ENCODE measurements around the gene B3GNT9.
"Not testable (repeated sequence)": the region's sequence is repeated elsewhere in the genome, so short reads cannot be mapped to it uniquely, and the experiment has no call there.

B3GNT9 gene

GRCh38 chr16:67154578-67155294, 3.9 kb upstream of the B3GNT9 start:
- no peak for FAIRE-seq

DNA sequence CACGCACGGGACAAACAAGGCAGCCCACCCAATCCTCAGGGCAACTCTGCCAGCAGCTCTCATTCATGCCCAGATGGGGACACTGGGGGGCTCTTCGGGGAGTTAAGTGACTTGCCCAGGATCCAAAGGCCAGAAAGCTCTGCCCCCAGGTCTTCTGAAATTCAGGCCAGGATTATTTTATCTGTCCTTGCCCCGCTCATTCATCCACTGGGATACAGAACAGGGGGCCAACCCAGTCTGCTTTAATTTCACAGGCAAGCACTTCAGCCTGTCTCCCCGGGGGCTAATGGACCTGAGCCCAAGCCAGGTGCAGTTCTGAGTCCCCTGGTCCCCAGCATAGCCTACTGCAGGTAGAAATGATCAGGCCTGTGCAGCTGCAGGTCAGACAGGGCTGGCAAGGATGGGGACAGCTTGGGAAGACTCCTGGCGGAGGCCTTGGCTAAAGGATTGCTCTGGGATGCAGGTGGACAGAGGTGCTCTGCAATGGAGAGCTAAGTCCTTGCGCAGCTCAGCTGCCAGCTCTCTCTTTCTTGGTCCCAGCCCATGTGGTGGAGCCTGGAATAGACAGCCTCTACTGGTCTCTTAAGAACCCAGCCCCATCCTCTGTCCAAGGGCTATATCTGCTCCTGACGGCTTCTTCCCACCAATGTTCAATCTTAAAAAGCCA, 766 bp upstream of the B3GNT9 start:
- DNase-seq (ENCODE audit: insufficient read length, low spot score) (no peak), FAIRE-seq (no peak)

More at GRCh38 chr16:67154578-67155294, 3.9 kb upstream of the B3GNT9 start:
- no peak for DNase-seq (ENCODE audit: insufficient read length, low spot score)

DNA sequence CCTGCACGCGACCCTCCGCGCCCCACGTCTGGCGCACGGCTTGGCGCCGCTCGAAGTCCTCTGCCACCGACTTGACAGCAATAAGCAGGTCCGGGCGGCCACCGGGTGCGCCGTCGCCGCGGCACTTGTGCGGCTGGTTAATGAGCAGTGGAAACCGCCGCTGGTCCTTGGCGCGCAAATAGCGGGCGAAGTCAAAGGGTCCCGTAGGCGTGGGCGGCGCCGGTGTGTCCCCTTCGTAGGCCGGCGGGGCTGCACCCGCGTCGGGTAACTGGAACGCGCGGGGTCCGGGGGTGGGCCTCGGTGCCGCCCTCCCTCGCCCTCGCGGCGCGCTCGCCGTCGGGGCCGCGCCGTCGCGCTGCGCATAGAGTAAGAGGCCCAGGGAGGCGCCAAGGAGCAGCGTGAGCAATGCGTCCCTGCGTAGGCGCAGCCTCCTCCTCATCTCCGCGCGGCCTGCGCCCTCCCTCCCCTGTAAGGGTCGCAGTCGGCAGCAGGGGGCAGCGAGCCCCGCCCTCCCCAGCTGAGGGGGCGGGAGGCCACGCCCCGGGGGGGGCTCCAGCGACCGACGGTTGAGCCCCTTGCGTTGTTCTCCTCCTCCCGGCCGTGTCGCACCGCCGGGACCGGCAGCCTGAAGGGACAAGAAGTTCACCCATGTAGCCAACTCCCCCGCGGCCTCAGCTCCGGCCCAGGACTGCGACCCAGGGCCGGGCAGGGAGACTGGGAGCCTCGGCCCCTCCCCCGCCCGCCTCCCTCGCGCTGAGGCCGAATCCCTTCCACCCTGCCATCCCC, 558 bp downstream of the B3GNT9 start:
- FAIRE-seq = no peak
- peak; percentile 72 for DNase-seq (ENCODE audit: insufficient read length, low spot score)

DNA sequence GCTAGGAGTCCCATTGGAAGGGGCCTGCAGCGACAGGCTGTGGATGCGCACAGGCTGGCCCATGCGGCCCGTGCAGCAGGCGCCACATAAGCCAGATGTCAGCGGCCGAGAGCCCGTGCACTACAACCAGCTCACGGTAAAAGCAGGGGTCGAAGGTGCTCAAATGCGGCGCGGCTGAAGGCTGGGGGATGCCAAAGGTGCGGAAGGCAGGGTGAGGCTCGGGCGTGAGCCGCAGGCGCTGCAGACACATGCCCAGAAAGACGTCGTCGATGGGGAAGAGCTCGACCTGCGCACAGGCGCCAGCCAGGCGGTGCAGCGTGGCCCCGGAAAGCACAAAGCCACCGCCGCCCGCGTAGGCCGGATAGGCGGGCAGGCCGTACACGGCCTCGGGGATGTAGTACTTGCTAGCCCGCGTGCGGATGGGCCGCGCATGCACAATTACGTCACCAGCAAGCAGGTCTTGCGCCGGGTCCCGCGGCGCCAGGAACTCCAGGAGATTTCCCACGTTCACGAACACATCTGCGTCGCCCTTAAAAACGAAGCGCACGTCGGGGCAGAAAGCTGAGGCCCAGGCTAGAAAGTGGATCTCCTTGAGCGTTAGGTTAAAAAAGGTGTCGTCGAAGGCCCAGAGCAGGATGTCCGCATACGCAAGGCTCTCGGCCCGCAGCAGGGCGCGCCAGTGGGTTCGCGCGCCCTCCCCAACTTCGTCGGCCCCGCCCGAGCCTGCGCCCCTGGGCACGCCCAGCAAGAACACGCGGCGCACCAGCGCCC, 1.3 kb downstream of the B3GNT9 start:
- no peak for FAIRE-seq
- no peak for DNase-seq (ENCODE audit: insufficient read length, low spot score)

GRCh38 chr16:67148656-67149275, 2.0 kb downstream of the B3GNT9 start:
- no peak for DNase-seq (ENCODE audit: insufficient read length, low spot score)
- no peak for FAIRE-seq

DNA sequence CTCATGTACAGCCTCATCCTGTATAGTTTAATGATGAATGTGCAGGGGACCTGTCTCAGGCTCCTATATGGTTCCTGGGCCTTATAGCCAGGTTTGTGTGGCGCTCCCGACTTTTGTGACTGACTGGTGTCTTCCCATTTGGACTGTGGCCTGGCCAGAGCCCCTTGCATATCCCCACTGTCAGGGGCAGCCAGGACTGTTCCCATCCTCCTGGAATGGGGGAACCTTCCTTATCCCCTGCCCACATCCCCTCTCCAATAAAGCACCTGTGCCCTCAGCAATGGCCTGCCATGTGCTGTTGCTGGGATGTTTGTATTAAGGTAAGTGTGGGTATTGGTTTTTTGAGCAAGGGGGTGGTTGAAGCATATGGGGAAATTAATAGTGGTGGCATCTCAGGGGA, 2.6 kb downstream of the B3GNT9 start:
- FAIRE-seq = no peak
- no peak for DNase-seq (ENCODE audit: insufficient read length, low spot score)

GRCh38 chr16:67147437-67148140, 3.2 kb downstream of the B3GNT9 start:
- DNase-seq (ENCODE audit: insufficient read length, low spot score) (no peak), FAIRE-seq (no peak)

GRCh38 chr16:67146523-67147357, 4.1 kb downstream of the B3GNT9 start:
- FAIRE-seq (no peak), DNase-seq (ENCODE audit: insufficient read length, low spot score) (no peak)

DNA sequence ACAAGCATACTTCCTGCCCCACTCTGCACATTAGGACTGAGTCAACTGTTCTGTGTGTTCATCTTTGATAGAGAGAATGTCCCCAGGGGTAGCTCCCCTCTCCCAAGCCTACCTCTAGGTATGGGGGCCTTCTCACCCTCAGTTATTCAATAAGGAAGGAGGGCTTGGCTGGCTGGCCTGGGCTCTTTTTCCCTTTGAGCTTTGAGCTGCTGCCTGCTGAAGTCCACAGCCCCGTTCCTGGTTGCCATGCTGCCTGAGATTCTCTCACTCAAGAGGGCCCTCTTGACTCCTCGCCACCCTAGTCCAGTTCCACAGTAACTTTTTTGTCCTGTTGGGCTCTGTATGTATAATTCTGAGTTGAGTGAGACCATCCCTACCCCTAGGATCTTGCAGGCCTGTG, 5.1 kb downstream of the B3GNT9 start:
- FAIRE-seq (no peak), DNase-seq (ENCODE audit: insufficient read length, low spot score) (no peak)

DNA sequence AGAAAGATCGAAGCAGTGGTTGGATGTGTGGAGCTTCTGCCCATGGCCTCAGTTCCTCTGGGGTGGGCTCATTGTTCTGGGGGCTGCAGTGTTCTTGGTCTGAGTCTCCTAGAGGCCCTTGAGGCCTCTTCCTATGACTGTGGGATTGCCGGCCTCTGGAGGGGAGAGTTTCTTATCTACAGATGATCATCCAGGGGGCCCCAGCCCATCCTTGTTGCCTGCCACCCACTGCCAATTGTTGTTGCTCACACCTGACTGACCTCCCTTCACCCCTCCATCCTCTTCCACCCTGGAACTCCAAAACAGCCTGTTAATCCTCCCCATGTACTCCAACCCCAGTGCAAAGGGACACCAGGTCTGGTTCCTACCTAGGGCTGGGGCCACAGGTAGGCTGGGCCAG, 5.9 kb downstream of the B3GNT9 start:
- DNase-seq (ENCODE audit: insufficient read length, low spot score) (no peak), FAIRE-seq (no peak)

GRCh38 chr16:67142342-67142741, 8.5 kb downstream of the B3GNT9 start:
- no peak for DNase-seq (ENCODE audit: insufficient read length, low spot score)
- no peak for FAIRE-seq

- no peak for DNase-seq (ENCODE audit: insufficient read length, low spot score)
These were observed 9.4 kb downstream of the B3GNT9 start for GRCh38 chr16:67141391-67141790.

GRCh38 chr16:67137605-67138004, 13.2 kb downstream of the B3GNT9 start:
- DNase-seq (ENCODE audit: insufficient read length, low spot score) (no peak), FAIRE-seq (no peak)

More at GRCh38 chr16:67141391-67141790, 9.4 kb downstream of the B3GNT9 start:
- no peak for FAIRE-seq

- no peak for FAIRE-seq
These were observed 21.4 kb downstream of the B3GNT9 start for GRCh38 chr16:67129422-67129821.

DNA sequence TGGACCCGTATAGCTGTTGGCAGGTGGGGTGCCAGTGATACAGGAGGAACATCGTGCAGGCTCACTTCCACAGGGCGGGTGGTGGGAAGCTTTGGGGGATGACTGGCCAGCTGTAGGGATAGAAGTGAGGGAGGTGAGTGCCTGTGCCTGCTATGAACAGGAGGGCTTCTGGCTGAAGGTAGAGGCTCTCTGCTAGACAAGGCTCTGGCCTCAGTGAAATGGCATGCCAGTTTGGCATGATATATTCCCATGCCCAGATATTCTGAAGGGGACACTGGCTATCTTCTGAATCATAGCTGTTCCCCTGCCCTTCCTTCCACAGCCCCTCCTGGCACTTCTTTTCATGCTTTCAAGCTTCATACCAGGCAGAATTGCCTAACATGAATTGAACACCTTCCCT, 21.9 kb downstream of the B3GNT9 start:
- no peak for FAIRE-seq

More at GRCh38 chr16:67129422-67129821, 21.4 kb downstream of the B3GNT9 start:
- DNase-seq (ENCODE audit: insufficient read length, low spot score) = no peak

DNA sequence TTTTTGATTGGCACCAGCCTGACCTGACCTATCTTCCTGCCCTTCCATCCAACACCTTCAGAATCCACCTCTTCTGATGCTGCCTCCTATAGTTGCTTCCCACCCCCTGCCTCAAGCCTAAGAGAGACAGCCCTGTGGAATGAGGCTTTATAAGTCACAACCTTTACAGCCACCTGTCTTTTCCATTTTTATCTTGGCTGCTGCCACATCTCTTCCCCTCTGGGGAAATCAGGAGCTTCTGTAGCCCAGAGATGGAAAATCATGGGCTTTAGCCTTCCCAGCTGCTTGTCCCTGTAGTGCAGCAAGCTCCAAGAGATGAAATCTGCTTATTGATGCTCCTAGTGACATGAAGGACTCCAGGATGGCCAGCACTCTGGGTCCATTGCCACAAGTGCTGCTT, 22.4 kb downstream of the B3GNT9 start:
- FAIRE-seq = no peak

More for the DNA sequence above, 21.9 kb downstream of the B3GNT9 start:
- no peak for DNase-seq (ENCODE audit: insufficient read length, low spot score)

DNA sequence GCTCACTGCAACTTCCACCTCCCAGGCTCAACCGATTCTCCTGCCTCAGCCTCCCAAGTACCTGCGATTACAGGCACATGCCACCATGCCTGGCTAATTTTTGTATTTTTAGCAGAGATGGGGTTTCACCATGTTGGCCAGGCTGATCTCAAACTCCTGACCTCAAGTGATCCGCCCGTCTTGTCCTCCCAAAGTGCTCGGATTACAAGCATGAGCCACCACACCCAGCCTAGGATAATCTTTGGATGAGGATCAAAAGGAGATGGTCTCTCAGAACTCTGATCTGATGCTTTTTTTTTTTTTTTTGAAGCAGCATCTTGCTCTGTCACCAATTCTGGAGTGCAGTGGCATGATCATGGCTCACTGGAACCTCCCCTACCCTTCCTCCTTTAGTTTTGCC, 28.0 kb downstream of the B3GNT9 start:
- not testable (repeated sequence) for FAIRE-seq; DNase-seq (ENCODE audit: insufficient read length, low spot score)

More for the DNA sequence above, 22.4 kb downstream of the B3GNT9 start:
- no peak for DNase-seq (ENCODE audit: insufficient read length, low spot score)

DNA sequence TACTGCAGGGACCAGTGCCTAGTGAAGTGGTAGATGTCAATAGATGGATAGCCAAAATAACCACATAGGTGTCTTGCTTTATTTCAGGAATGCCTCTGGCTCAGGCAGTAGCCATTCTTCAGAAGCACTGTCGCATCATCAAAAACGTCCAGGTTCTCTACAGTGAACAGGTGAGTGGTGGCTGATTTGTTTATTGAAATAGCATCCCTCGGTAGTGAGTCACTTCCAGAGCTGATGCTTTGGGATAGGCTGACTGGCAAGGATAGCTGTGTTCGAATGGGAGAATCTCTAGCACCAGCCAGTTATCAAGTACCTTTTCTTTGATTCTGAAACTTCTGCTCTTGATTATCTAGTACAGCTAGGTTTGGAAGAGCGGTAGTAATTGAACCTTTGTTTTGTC, 30.8 kb downstream of the B3GNT9 start:
- FAIRE-seq (no peak), DNase-seq (ENCODE audit: insufficient read length, low spot score) (no peak)

GRCh38 chr16:67117716-67118115, 33.1 kb downstream of the B3GNT9 start:
- no peak for FAIRE-seq
- no peak for DNase-seq (ENCODE audit: insufficient read length, low spot score)

Data from GM19239 (cell line).